ENCODE data around the gene MAP1LC3A.

DNA sequence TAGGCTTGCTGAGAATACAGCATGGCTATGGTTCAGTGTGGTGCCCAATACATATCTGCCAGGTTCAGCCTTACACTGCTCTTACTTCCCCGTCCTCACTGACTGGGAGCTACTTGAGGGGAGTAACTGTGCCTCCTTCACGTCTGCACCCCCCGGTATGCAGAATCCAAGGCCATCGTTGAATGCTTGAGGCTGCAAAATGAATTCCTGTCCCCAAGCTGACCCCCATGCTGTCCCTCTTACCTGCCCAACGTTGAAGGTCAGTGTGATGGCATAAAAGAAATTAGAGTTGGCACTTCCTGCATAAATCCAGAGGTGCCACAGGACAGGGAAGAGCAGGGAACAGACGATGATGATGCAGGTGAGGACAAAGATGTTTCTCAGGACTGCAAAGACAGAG, 16.3 kb downstream of the MAP1LC3A start:
- TF ChIP-seq, protein P1, sequence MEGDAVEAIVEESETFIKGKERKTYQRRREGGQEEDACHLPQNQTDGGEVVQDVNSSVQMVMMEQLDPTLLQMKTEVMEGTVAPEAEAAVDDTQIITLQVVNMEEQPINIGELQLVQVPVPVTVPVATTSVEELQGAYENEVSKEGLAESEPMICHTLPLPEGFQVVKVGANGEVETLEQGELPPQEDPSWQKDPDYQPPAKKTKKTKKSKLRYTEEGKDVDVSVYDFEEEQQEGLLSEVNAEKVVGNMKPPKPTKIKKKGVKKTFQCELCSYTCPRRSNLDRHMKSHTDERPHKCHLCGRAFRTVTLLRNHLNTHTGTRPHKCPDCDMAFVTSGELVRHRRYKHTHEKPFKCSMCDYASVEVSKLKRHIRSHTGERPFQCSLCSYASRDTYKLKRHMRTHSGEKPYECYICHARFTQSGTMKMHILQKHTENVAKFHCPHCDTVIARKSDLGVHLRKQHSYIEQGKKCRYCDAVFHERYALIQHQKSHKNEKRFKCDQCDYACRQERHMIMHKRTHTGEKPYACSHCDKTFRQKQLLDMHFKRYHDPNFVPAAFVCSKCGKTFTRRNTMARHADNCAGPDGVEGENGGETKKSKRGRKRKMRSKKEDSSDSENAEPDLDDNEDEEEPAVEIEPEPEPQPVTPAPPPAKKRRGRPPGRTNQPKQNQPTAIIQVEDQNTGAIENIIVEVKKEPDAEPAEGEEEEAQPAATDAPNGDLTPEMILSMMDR (IDR thresholded peaks at IDR 0.05; ENCODE audit: low read depth, low read length, missing input control): no peak
- TF ChIP-seq, protein P2, sequence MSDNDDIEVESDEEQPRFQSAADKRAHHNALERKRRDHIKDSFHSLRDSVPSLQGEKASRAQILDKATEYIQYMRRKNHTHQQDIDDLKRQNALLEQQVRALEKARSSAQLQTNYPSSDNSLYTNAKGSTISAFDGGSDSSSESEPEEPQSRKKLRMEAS (IDR thresholded peaks at IDR 0.05): no peak
- TF ChIP-seq RAD21 (IDR thresholded peaks at IDR 0.05) (no peak), HNF4G (IDR thresholded peaks at IDR 0.05) (no peak), YY1 (IDR thresholded peaks at IDR 0.05) (no peak), JUND (IDR thresholded peaks at IDR 0.05) (no peak), FOXA1 (IDR thresholded peaks at IDR 0.05) (no peak), TAF1 (conservative IDR thresholded peaks at IDR 0.05) (no peak), SP1 (IDR thresholded peaks at IDR 0.05) (no peak), NR2F2 (IDR thresholded peaks at IDR 0.05) (no peak), HNF4A (conservative IDR thresholded peaks at IDR 0.05) (no peak)
- TF ChIP-seq, protein P3, sequence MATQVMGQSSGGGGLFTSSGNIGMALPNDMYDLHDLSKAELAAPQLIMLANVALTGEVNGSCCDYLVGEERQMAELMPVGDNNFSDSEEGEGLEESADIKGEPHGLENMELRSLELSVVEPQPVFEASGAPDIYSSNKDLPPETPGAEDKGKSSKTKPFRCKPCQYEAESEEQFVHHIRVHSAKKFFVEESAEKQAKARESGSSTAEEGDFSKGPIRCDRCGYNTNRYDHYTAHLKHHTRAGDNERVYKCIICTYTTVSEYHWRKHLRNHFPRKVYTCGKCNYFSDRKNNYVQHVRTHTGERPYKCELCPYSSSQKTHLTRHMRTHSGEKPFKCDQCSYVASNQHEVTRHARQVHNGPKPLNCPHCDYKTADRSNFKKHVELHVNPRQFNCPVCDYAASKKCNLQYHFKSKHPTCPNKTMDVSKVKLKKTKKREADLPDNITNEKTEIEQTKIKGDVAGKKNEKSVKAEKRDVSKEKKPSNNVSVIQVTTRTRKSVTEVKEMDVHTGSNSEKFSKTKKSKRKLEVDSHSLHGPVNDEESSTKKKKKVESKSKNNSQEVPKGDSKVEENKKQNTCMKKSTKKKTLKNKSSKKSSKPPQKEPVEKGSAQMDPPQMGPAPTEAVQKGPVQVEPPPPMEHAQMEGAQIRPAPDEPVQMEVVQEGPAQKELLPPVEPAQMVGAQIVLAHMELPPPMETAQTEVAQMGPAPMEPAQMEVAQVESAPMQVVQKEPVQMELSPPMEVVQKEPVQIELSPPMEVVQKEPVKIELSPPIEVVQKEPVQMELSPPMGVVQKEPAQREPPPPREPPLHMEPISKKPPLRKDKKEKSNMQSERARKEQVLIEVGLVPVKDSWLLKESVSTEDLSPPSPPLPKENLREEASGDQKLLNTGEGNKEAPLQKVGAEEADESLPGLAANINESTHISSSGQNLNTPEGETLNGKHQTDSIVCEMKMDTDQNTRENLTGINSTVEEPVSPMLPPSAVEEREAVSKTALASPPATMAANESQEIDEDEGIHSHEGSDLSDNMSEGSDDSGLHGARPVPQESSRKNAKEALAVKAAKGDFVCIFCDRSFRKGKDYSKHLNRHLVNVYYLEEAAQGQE (IDR thresholded peaks at IDR 0.05): no peak
- TF ChIP-seq, protein P4, sequence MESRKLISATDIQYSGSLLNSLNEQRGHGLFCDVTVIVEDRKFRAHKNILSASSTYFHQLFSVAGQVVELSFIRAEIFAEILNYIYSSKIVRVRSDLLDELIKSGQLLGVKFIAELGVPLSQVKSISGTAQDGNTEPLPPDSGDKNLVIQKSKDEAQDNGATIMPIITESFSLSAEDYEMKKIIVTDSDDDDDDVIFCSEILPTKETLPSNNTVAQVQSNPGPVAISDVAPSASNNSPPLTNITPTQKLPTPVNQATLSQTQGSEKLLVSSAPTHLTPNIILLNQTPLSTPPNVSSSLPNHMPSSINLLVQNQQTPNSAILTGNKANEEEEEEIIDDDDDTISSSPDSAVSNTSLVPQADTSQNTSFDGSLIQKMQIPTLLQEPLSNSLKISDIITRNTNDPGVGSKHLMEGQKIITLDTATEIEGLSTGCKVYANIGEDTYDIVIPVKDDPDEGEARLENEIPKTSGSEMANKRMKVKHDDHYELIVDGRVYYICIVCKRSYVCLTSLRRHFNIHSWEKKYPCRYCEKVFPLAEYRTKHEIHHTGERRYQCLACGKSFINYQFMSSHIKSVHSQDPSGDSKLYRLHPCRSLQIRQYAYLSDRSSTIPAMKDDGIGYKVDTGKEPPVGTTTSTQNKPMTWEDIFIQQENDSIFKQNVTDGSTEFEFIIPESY (IDR thresholded peaks at IDR 0.05): no peak

All from liver (tissue), 3 donors.